ENCODE measurements around the gene ATN1.

The ATN1 gene

DNA sequence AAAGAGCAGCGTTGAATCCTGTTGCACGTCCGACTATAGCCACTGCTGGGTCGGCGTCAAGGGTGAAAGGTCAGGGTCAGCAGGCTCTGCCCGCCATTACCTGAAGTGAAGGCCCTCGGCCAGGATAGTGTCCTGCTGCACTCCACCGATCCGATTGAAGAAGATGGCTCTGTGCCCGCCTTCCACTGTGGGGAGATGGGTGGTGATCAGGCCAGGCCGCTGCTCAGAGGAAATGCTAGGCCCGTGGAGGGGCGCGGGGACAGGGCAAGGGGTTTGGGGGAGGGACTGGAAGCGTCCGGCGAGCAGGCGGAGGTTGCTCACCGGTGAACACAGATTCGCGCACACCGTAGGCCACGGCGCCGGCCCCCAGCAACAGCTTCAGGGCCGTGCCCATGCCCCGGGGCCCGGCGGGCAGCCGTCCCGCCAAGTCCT is 42.4 kb downstream of the ATN1 start:
- H3K4me3 ChIP-seq (ENCODE audit: low read depth, low read length) = peak overlapping the region; percentile 67
- H3K9me3 ChIP-seq (ENCODE audit: control insufficient read depth, insufficient read depth, low read depth, low read length) = no peaks in the 10 kb centered on the region
- peaks cover 14 to 67% of the 10 kb centered on the region in 2 experiments for H3K36me3 ChIP-seq (ENCODE audit: control insufficient read depth in 2 of 2, insufficient read depth in 1 of 2, low read length in 2 of 2)
- 0 out of 2 replicates have a peak, but pooled peaks cover 4% of the 10 kb centered on the region for H3K4me1 ChIP-seq (ENCODE audit: control insufficient read depth, insufficient read depth, low read length)
- CTCF ChIA-PET = interaction anchor here (2.7 kb wide), 1 partner anchor 25 kb away, joined by 41 read pairs; the partner anchor contains the start of genes C12orf57 and RNU7-1
- H3K27ac ChIP-seq (ENCODE audit: extremely low read depth, low read depth, low read length) = peak overlapping the region; percentile 70
- POLR2A ChIA-PET = no interaction called here
- TF ChIP-seq ZSCAN16 (tag by site-specific recombination; IDR thresholded peaks at IDR 0.05) (no peak), GLIS1 (tag by site-specific recombination; IDR thresholded peaks at IDR 0.05) (no peak), ZNF174 (tag by site-specific recombination; IDR thresholded peaks at IDR 0.05) (no peak), ZSCAN5A (tag by site-specific recombination; IDR thresholded peaks at IDR 0.05) (no peak), ZNF837 (tag by site-specific recombination; IDR thresholded peaks at IDR 0.05) (no peak), TSHZ1 (tag by site-specific recombination; IDR thresholded peaks at IDR 0.05; ENCODE audit: borderline replicate concordance) (no peak), ZNF211 (tag by site-specific recombination; IDR thresholded peaks at IDR 0.05; ENCODE audit: low read depth) (no peak), RBAK (tag by site-specific recombination; IDR thresholded peaks at IDR 0.05) (no peak), ZNF394 (tag by site-specific recombination; IDR thresholded peaks at IDR 0.05; ENCODE audit: borderline replicate concordance) (no peak), ZNF777 (tag by site-specific recombination; IDR thresholded peaks at IDR 0.05; ENCODE audit: borderline replicate concordance) (no peak), ZBTB10 (tag by site-specific recombination; IDR thresholded peaks at IDR 0.05) (no peak), BCL11B (tag by site-specific recombination; IDR thresholded peaks at IDR 0.05; ENCODE audit: low read depth) (no peak; the same call in 1 of the 2 replicates), KLF9 (tag by site-specific recombination; IDR thresholded peaks at IDR 0.05; ENCODE audit: low read depth) (no peak), ZNF112 (tag by site-specific recombination; IDR thresholded peaks at IDR 0.05) (no peak), HOXD13 (CRISPR knock-in tag; IDR thresholded peaks at IDR 0.05; ENCODE audit: borderline replicate concordance) (peak; percentile 57; the same call in 1 of the 2 replicates), SCRT2 (tag by site-specific recombination; IDR thresholded peaks at IDR 0.05) (peak; percentile 67), KLF7 (tag by site-specific recombination; IDR thresholded peaks at IDR 0.05; ENCODE audit: borderline replicate concordance) (0 out of 2 replicates have a peak, but pooled peaks have one; percentile 5), ZNF239 (tag by site-specific recombination; IDR thresholded peaks at IDR 0.05) (no peak), ZNF670 (tag by site-specific recombination; IDR thresholded peaks at IDR 0.05; ENCODE audit: low read depth) (no peak), ZNF366 (tag by site-specific recombination; conservative IDR thresholded peaks at IDR 0.05) (no peak), ZNF677 (tag by site-specific recombination; IDR thresholded peaks at IDR 0.05) (no peak), ZFHX2 (tag by site-specific recombination; conservative IDR thresholded peaks at IDR 0.05) (no peak)
- TF ChIP-seq, protein P1, sequence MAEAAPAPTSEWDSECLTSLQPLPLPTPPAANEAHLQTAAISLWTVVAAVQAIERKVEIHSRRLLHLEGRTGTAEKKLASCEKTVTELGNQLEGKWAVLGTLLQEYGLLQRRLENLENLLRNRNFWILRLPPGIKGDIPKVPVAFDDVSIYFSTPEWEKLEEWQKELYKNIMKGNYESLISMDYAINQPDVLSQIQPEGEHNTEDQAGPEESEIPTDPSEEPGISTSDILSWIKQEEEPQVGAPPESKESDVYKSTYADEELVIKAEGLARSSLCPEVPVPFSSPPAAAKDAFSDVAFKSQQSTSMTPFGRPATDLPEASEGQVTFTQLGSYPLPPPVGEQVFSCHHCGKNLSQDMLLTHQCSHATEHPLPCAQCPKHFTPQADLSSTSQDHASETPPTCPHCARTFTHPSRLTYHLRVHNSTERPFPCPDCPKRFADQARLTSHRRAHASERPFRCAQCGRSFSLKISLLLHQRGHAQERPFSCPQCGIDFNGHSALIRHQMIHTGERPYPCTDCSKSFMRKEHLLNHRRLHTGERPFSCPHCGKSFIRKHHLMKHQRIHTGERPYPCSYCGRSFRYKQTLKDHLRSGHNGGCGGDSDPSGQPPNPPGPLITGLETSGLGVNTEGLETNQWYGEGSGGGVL (tag by site-specific recombination; IDR thresholded peaks at IDR 0.05) = 0 out of 2 replicates have a peak, but pooled peaks have one; percentile 24
- TF ChIP-seq, protein P2, sequence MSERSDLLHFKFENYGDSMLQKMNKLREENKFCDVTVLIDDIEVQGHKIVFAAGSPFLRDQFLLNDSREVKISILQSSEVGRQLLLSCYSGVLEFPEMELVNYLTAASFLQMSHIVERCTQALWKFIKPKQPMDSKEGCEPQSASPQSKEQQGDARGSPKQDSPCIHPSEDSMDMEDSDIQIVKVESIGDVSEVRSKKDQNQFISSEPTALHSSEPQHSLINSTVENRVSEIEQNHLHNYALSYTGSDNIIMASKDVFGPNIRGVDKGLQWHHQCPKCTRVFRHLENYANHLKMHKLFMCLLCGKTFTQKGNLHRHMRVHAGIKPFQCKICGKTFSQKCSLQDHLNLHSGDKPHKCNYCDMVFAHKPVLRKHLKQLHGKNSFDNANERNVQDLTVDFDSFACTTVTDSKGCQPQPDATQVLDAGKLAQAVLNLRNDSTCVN (tag by site-specific recombination; optimal IDR thresholded peaks at IDR 0.05) = no peak
- TF ChIP-seq, protein P3, sequence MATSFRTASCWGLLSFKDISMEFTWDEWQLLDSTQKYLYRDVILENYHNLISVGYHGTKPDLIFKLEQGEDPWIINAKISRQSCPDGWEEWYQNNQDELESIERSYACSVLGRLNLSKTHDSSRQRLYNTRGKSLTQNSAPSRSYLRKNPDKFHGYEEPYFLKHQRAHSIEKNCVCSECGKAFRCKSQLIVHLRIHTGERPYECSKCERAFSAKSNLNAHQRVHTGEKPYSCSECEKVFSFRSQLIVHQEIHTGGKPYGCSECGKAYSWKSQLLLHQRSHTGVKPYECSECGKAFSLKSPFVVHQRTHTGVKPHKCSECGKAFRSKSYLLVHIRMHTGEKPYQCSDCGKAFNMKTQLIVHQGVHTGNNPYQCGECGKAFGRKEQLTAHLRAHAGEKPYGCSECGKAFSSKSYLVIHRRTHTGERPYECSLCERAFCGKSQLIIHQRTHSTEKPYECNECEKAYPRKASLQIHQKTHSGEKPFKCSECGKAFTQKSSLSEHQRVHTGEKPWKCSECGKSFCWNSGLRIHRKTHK (tag by site-specific recombination; IDR thresholded peaks at IDR 0.05) = no peak
